Measurements from ENCODE around the gene IFT57.

DNA sequence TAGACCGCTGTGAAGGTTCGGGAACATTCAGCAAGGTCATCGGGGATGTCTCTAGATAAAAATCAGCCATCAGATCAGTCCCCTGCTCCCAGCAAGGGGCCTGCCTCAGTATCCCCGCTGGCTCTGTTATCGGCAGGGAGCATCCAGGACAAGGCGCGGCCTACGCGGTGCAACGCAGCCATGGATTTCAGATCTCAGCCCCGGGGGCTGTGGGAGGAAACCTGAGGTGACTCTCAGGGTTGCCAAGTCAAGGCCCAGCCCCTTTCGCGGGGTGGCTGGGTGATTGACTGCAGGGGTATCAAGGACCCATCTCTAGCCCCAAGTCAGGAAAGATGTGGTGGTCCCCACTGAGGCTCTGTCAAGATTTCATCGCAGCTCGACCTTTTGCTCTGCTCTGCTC, 108.2 kb downstream of the IFT57 start:
- TF ChIP-seq, protein P1, sequence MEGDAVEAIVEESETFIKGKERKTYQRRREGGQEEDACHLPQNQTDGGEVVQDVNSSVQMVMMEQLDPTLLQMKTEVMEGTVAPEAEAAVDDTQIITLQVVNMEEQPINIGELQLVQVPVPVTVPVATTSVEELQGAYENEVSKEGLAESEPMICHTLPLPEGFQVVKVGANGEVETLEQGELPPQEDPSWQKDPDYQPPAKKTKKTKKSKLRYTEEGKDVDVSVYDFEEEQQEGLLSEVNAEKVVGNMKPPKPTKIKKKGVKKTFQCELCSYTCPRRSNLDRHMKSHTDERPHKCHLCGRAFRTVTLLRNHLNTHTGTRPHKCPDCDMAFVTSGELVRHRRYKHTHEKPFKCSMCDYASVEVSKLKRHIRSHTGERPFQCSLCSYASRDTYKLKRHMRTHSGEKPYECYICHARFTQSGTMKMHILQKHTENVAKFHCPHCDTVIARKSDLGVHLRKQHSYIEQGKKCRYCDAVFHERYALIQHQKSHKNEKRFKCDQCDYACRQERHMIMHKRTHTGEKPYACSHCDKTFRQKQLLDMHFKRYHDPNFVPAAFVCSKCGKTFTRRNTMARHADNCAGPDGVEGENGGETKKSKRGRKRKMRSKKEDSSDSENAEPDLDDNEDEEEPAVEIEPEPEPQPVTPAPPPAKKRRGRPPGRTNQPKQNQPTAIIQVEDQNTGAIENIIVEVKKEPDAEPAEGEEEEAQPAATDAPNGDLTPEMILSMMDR (IDR thresholded peaks at IDR 0.05; ENCODE audit: borderline replicate concordance, extremely low read depth, low read length, poor library complexity, severe bottlenecking) = no peak
- TF ChIP-seq EZH2 (IDR thresholded peaks at IDR 0.05; ENCODE audit: borderline replicate concordance, low read depth, low read length, severe bottlenecking) = no peak
